ENCODE measurements around the gene CETN1. TPM values are rescaled to one million over a fixed set of nuclear protein-coding genes. Genes with fewer than 3 reads are reported as not detected.

The CETN1 gene
- total RNA-seq: not detected
- long read RNA-seq: 0 reads

DNA sequence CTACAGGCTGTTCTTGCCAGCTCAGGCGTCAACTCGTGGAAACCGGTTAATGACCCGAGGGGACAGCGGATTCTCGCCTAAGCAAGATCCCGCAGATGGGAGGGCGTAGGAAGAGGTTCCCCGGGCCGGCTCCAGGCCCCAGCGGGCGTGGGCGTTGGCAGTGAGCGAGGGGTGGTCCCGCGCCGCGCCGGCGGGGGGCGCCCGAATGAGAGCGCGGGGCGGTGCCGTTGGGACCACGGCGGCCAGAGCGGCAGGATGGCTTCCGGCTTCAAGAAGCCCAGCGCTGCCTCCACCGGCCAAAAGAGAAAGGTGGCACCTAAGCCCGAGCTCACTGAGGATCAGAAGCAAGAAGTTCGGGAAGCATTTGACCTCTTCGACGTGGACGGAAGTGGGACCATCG is at the start of gene CETN1:
CETN1 (plus strand) TSS at position 227 of the 400 bp plus-strand sequence; CDS start at position 256, 29 bp downstream.
- no peak for ATAC-seq
- Histone ChIP-seq H3K27me3 (no peaks in the 10 kb centered on the region), H3K4me3 (no peak within 1 kb of the TSS), H3K4me1 (no peaks in the 10 kb centered on the region), H3K9me3 (no peaks in the 10 kb centered on the region), H3K27ac (no peak within 1 kb of the TSS), H3K36me3 (no peaks in the 10 kb centered on the region)
- TF ChIP-seq, protein P1, sequence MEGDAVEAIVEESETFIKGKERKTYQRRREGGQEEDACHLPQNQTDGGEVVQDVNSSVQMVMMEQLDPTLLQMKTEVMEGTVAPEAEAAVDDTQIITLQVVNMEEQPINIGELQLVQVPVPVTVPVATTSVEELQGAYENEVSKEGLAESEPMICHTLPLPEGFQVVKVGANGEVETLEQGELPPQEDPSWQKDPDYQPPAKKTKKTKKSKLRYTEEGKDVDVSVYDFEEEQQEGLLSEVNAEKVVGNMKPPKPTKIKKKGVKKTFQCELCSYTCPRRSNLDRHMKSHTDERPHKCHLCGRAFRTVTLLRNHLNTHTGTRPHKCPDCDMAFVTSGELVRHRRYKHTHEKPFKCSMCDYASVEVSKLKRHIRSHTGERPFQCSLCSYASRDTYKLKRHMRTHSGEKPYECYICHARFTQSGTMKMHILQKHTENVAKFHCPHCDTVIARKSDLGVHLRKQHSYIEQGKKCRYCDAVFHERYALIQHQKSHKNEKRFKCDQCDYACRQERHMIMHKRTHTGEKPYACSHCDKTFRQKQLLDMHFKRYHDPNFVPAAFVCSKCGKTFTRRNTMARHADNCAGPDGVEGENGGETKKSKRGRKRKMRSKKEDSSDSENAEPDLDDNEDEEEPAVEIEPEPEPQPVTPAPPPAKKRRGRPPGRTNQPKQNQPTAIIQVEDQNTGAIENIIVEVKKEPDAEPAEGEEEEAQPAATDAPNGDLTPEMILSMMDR (IDR thresholded peaks at IDR 0.05): no peak
- intact Hi-C loops (cut with DNase I): no loop called here
- no peak for DNase-seq

GRCh38 chr18:532018-532417 is 48.2 kb upstream of the CETN1 start:
- DNase-seq (no peak), ATAC-seq (peak; percentile 24)
- Histone ChIP-seq H3K27ac (no peak overlapping the region), H3K36me3 (no peaks in the 10 kb centered on the region), H3K9me3 (no peaks in the 10 kb centered on the region), H3K27me3 (no peaks in the 10 kb centered on the region), H3K4me3 (no peak overlapping the region), H3K4me1 (no peaks in the 10 kb centered on the region)
- TF ChIP-seq, protein P1 (IDR thresholded peaks at IDR 0.05): no peak
- intact Hi-C loops (cut with DNase I): no loop called here

DNA sequence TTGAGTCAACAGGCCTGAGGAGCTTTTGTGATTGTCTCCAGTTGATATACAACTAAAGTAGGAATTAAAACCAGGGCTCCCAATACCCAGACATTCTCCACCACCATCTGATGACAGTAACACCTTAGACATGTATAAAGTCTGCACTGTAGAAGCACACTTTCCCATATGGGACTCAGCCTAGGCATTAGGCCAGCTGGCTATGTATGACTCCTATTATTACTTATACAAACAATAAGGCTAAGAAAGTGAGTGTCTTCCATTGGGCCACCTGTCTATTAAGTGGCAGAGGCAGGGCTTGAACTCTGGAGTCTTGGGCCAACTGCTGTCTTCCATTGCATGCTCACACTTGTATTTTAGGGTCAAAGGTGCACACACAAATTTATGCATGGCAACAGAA is 47.5 kb upstream of the CETN1 start:
- H3K27me3 ChIP-seq: no peaks in the 10 kb centered on the region
- no peak for ATAC-seq
- H3K4me1 ChIP-seq: no peaks in the 10 kb centered on the region
- TF ChIP-seq, protein P1 (IDR thresholded peaks at IDR 0.05): no peak
- no peak for DNase-seq
- no peaks in the 10 kb centered on the region for H3K36me3 ChIP-seq
- H3K9me3 ChIP-seq: no peaks in the 10 kb centered on the region
- intact Hi-C loops (cut with DNase I): no loop called here
- no peak overlapping the region for H3K27ac ChIP-seq
- no peak overlapping the region for H3K4me3 ChIP-seq

DNA sequence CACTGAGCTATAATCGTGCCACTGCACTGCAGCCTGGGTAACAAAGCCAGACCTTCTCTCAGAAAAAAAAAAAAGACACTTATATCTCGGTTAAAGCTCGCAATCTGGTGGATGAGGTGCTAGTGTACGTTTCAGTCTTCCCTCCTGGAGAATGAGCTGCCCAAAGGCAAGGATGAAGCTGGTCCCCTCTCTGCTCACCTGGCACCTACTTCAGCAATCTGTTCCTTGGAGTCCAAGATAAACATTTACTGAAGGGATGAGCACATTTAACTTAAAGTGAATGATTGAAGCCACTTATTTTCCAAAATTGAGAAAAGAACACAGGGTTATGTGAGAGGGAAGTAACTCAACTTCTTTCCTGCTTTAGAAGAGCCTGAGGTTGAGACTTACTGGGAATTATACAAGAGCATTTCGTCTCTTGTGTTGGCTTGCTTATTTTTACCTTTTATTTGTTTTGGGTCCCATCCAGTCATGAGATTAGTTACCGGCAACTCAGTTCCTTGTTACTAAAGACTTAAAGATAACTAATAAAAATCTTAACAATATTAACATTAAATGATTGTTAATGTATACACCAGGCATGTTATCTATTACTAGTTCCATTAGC is 46.1 kb upstream of the CETN1 start:
- Histone ChIP-seq H3K4me1 (no peaks in the 10 kb centered on the region), H3K27me3 (no peaks in the 10 kb centered on the region), H3K36me3 (no peaks in the 10 kb centered on the region), H3K27ac (peak overlapping the region; percentile 24), H3K4me3 (no peak overlapping the region), H3K9me3 (no peaks in the 10 kb centered on the region)
- ATAC-seq (peak; percentile 60), DNase-seq (no peak)
- TF ChIP-seq, protein P1 (IDR thresholded peaks at IDR 0.05): no peak
- intact Hi-C loops (cut with DNase I): no loop called here

DNA sequence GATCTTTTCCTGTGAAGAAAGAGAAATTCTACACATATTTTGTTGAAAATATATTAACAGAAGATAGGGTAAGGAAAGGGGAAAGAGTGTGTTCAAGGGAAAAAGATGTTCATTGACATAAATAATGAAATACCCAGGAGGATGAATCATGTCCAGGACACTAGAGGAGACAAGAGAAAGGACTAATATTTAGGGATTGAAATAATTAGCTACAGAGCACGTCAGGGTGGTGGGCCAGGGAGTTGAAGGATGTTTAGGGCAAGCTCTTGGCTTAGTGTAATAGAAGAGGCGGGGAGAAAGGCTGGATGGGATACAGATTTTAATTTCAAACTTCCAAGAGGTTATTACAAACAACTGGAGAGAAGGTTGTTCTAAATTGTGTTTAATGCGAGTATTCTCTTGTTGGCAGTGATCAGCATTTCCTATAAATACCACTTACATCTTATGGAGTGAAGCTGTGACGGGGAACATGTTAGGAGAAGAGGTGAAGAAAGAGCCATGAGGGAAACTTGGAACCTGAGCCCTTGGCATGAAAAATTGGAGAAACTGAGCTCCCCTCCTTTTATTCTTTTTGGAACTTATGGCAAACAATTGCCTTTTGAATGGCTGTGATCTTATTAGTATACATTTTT is 36.6 kb upstream of the CETN1 start:
- intact Hi-C loops (cut with DNase I): no loop called here
- Histone ChIP-seq H3K27ac (no peak overlapping the region), H3K36me3 (no peaks in the 10 kb centered on the region), H3K27me3 (no peaks in the 10 kb centered on the region), H3K4me1 (no peaks in the 10 kb centered on the region), H3K4me3 (no peak overlapping the region), H3K9me3 (no peaks in the 10 kb centered on the region)
- DNase-seq (no peak), ATAC-seq (no peak)
- TF ChIP-seq, protein P1 (IDR thresholded peaks at IDR 0.05): no peak
